Measurements from ENCODE around the gene CEBPA. TPM values are rescaled to one million over a fixed set of nuclear protein-coding genes. Genes with fewer than 3 reads are reported as not detected.

CEBPA gene
- total and polyA plus RNA-seq, 2 donors (not counting 1 experiment from before 2014, with no cell fraction given) = 1.7 to 2.6 TPM

DNA sequence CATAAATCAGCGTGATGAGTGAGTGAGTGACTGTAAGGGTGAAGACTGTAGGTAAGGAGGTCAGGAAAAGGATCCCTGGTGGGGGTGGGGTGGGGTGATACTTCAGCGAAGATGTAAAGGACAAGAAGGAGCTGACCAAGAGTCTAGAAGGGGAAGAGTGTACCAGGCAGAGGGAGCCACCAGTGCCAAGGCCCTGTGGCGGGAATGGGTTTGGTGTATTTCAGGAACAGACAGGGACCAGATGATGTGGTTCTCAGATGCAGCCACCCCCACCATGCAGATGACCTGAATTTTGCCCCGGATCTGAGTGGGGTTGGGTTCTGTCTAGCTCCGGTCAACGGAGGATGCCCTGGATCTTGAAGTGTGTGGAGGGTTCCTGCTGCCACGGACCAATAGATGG, 46.6 kb downstream of the CEBPA start:
- no peak for DNase-seq
- no peak for TF ChIP-seq EZH2 (IDR thresholded peaks at IDR 0.05; ENCODE audit: borderline replicate concordance, insufficient read depth, low read depth, low read length, poor library complexity, severe bottlenecking)
- TF ChIP-seq, protein P1, sequence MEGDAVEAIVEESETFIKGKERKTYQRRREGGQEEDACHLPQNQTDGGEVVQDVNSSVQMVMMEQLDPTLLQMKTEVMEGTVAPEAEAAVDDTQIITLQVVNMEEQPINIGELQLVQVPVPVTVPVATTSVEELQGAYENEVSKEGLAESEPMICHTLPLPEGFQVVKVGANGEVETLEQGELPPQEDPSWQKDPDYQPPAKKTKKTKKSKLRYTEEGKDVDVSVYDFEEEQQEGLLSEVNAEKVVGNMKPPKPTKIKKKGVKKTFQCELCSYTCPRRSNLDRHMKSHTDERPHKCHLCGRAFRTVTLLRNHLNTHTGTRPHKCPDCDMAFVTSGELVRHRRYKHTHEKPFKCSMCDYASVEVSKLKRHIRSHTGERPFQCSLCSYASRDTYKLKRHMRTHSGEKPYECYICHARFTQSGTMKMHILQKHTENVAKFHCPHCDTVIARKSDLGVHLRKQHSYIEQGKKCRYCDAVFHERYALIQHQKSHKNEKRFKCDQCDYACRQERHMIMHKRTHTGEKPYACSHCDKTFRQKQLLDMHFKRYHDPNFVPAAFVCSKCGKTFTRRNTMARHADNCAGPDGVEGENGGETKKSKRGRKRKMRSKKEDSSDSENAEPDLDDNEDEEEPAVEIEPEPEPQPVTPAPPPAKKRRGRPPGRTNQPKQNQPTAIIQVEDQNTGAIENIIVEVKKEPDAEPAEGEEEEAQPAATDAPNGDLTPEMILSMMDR (IDR thresholded peaks at IDR 0.05) = no peak
- H3K4me2 ChIP-seq (replicated peaks; ENCODE audit: low read depth, low read length, poor library complexity, severe bottlenecking) = no peak overlapping the region
- no peaks in the 10 kb centered on the region for H3K36me3 ChIP-seq (replicated peaks in 1 of 2; ENCODE audit: control extremely low read depth in 1 of 2, control insufficient read depth in 1 of 2, extremely low read depth in 1 of 2, insufficient read depth in 2 of 2, low read length in 1 of 2)
- peaks cover 0 to 12% (median 0%) of the 10 kb centered on the region in 3 donors for H3K9me3 ChIP-seq (ENCODE audit: control extremely low read depth in 1 of 3, control insufficient read depth in 2 of 3, insufficient read depth in 1 of 3, low read length in 2 of 3)
- Mint-ChIP-seq H3K9me3 (ENCODE audit: insufficient read depth) (no peaks in the 10 kb centered on the region), H3K4me3 (no peak overlapping the region), H3K27me3 (peaks cover 13% of the 10 kb centered on the region), H3K27ac (no peak overlapping the region), H3K4me1 (peaks cover 2% of the 10 kb centered on the region)
- H3K27ac ChIP-seq (ENCODE audit: low read length in 2 of 2) = no peak overlapping the region
- no peaks in the 10 kb centered on the region for H3K79me2 ChIP-seq (ENCODE audit: control insufficient read depth, insufficient read depth, low read length)
- no peaks in the 10 kb centered on the region for H4K20me1 ChIP-seq (ENCODE audit: control insufficient read depth, insufficient read depth, low read length, poor library complexity, severe bottlenecking)
- WGBS (ENCODE audit: insufficient coverage) = 93% methylated on average over 7 of the region's 7 CpGs
- ChIA-PET POLR2A (no interaction called here), CTCF (interaction anchor here (1.8 kb wide), 1 partner anchor 20 kb away, joined by 6 read pairs; no protein-coding TSS in a partner anchor)
- no peak overlapping the region for H3K4me3 ChIP-seq (ENCODE audit: control extremely low read depth in 1 of 5, extremely low read depth in 1 of 5, insufficient read depth in 1 of 5, low read depth in 2 of 5, low read length in 4 of 5)
- H2AFZ ChIP-seq (ENCODE audit: insufficient read depth, low read depth, low read length, poor library complexity, severe bottlenecking) = no peak overlapping the region
- no peak overlapping the region for H3K9ac ChIP-seq (ENCODE audit: low read length)
- peaks cover 0 to 4% (median under 1%) of the 10 kb centered on the region in 4 experiments for H3K27me3 ChIP-seq (replicated peaks in 1 of 4; ENCODE audit: control extremely low read depth in 1 of 4, control insufficient read depth in 3 of 4, insufficient read depth in 4 of 4, low read length in 3 of 4)
- peaks cover 4% of the 10 kb centered on the region in 2 donors for H3K4me1 ChIP-seq (ENCODE audit: control insufficient read depth in 2 of 2, insufficient read depth in 2 of 2, low read length in 2 of 2)
- no peak for ATAC-seq (ENCODE audit: low read depth)
- intact Hi-C loops (cut with micrococcal nuclease) = no loop called here

DNA sequence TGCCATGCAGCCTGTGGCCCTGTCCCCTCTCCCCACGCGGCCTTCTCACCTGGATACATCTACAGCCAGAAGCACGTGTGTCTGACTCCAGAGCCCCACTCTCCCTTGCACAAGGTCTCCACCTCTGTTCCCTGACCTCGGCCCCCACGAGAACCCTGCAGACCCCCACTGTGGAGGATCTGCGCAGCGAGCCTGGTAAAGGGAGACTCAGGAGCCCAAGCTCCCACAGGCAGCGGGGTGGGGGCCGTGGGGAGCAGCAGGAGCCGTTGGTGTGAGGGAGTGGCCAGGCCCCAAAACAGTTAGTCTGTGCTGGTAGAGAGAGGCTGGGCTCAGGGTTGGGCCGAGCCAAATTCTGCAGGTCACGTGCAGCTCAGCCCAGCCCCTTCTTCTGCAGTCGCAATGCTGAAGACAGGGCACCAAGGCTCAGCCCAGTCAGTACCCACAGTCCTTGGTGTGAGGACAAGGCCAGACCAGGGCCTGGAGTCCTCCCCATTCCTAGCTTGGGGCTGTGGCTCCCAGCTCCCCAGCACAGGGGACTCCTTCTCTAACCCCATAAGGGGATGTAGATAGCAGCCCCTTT, 48.0 kb downstream of the CEBPA start:
- Histone ChIP-seq H3K9ac (ENCODE audit: low read length) (no peak overlapping the region), H4K20me1 (ENCODE audit: control insufficient read depth, insufficient read depth, low read length, poor library complexity, severe bottlenecking) (no peaks in the 10 kb centered on the region), H2AFZ (ENCODE audit: insufficient read depth, low read depth, low read length, poor library complexity, severe bottlenecking) (no peak overlapping the region), H3K4me1 (ENCODE audit: control insufficient read depth in 2 of 2, insufficient read depth in 2 of 2, low read length in 2 of 2) (no peaks in the 10 kb centered on the region), H3K36me3 (replicated peaks in 1 of 2; ENCODE audit: control extremely low read depth in 1 of 2, control insufficient read depth in 1 of 2, extremely low read depth in 1 of 2, insufficient read depth in 2 of 2, low read length in 1 of 2) (no peaks in the 10 kb centered on the region), H3K79me2 (ENCODE audit: control insufficient read depth, insufficient read depth, low read length) (no peaks in the 10 kb centered on the region), H3K27ac (ENCODE audit: low read length in 2 of 2) (no peak overlapping the region), H3K4me3 (ENCODE audit: control extremely low read depth in 1 of 5, extremely low read depth in 1 of 5, insufficient read depth in 1 of 5, low read depth in 2 of 5, low read length in 4 of 5) (no peak overlapping the region), H3K4me2 (replicated peaks; ENCODE audit: low read depth, low read length, poor library complexity, severe bottlenecking) (no peak overlapping the region), H3K9me3 (ENCODE audit: control extremely low read depth in 1 of 3, control insufficient read depth in 2 of 3, insufficient read depth in 1 of 3, low read length in 2 of 3) (peaks cover 0 to 7% (median 0%) of the 10 kb centered on the region in 3 donors), H3K27me3 (replicated peaks in 1 of 4; ENCODE audit: control extremely low read depth in 1 of 4, control insufficient read depth in 3 of 4, insufficient read depth in 4 of 4, low read length in 3 of 4) (peaks cover 0 to 2% (median 0%) of the 10 kb centered on the region in 4 experiments)
- H3K27ac Mint-ChIP-seq = no peak overlapping the region
- ATAC-seq (ENCODE audit: low read depth) (no peak), DNase-seq (no peak)
- H3K27me3 Mint-ChIP-seq = peaks cover 8% of the 10 kb centered on the region
- no peaks in the 10 kb centered on the region for H3K4me1 Mint-ChIP-seq
- no peaks in the 10 kb centered on the region for H3K9me3 Mint-ChIP-seq (ENCODE audit: insufficient read depth)
- no peak for TF ChIP-seq EZH2 (IDR thresholded peaks at IDR 0.05; ENCODE audit: borderline replicate concordance, insufficient read depth, low read depth, low read length, poor library complexity, severe bottlenecking)
- TF ChIP-seq, protein P1 (IDR thresholded peaks at IDR 0.05) = no peak
- H3K4me3 Mint-ChIP-seq = no peak overlapping the region
- intact Hi-C loops (cut with micrococcal nuclease) = no loop called here
- 84% methylated on average over 13 of the region's 13 CpGs for WGBS (ENCODE audit: insufficient coverage)
- ChIA-PET POLR2A (no interaction called here), CTCF (no interaction called here)

Data from B cell (primary cell).